GM12872 (cell line): ENCODE results near the gene MIR17HG.

ENCODE experiments used
- CTCF ChIP-seq: IDR thresholded peaks from 3 replicates; pipeline ENCODE4 v1.5.1; 2011; ENCODE audit warnings: low read depth, mild to moderate bottlenecking, low read length, moderate library complexity; ENCODE audit not compliant: insufficient read depth

MIR17HG gene

GRCh38 chr13:91360246-91360751 lies 12.8 kb downstream of the MIR17HG start:
- TF ChIP-seq CTCF = no peak

DNA sequence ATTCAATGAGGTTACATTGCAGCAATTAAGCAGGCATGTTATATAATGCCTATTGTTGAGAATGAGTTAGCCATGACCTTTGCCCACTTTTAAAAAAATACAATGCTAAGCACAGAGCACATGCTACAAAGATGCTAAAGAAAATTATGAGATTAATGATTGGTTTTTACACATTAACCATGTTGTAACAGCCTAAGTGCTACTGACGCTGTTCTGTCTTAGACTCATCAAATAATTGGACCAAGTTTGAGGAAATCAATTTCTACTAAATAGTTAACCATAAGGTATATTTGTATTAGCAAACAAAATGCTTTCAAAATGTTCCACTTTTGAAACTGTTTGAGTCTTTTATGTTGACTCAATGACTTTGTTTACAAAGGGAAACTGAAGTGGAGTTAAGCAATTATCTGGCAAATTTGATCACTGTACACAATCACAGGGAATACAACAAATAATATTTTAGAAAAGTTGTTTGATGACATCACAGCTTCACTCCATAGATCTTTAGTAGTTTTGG lies 14.3 kb downstream of the MIR17HG start:
- TF ChIP-seq CTCF = no peak

- TF ChIP-seq CTCF = no peak
These were observed 15.4 kb downstream of the MIR17HG start for GRCh38 chr13:91362908-91363307.

- no peak for TF ChIP-seq CTCF
These were observed 20.6 kb downstream of the MIR17HG start for GRCh38 chr13:91368101-91368500.

DNA sequence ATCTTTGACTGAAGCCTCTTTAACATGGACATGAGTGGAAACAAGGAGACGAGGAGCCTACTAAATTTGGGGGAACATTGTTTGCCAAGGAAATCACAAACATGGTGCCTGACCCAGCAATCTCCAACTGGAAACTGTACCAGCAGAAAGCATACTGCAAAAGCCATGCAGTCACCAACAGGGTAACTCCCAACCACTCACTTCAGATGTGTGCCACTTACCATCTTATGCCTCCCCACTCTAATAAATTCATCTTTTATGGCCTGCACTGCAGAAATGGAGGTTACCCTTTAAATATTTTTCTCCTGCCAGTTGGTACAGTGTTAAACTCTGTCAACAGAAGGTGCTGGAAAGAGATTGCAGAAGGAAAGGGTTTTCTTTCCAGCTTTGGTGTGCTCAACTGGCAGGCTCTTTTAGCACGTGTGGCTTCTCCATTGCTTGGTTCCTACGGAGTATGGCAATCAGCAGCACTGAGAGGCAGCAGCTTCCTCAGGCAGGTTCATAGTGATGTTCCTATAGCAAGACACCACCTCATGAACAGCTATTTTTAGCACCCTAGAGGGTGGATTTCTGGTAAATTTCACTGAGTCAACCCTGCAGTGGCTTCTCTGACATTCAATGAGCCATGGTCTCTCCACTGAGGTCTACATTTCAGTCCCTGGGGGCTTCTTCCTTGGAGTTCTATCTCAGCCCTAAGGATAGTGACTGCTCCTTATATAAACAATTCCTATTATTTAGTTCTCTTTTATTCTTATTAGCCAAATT lies 21.4 kb downstream of the MIR17HG start:
- no peak for TF ChIP-seq CTCF

- no peak for TF ChIP-seq CTCF
These were observed 21.9 kb downstream of the MIR17HG start for GRCh38 chr13:91369441-91369831.

DNA sequence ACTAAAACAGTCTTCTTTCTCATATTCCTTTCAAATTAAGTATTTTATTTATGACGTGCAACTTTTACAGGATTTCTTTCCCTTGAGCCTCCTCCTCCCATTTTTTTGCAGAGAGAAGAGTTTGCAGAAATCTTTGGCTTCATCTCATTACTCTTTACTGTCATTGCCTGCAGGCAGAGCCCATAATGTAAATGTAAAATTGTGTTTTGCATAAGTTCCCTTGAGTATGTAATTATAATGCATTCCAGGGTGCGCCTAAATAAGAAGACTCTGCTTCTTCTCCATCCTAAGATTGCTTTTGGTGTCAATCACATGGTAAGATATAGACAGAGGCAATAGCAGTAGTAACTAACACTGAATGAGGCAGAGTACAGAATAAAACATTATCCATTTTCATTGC lies 23.0 kb downstream of the MIR17HG start:
- TF ChIP-seq CTCF = no peak
